SU-DHL-6 (cell line): Measurements from ENCODE around the gene FNTB.

Experiments used
- EZH2phosphoT487 ChIP-seq: fragments of 200-600 bp; sonication (generic), shearing (Covaris generic); conservative IDR thresholded peaks from 2 replicates; pipeline ENCODE4 v1.6.1; 2018; ENCODE audit warnings: mild to moderate bottlenecking, antibody characterized with exemption, low read length, moderate library complexity, mixed read lengths
- TF ChIP-seq, protein P1 (sequence below): fragments of 200-600 bp; sonication (generic); IDR thresholded peaks from one replicate; pipeline ENCODE4 v1.5.1; 2017; ENCODE audit warnings: antibody characterized with exemption, mild to moderate bottlenecking, low read length, moderate library complexity; ENCODE audit not compliant: insufficient read depth, poor library complexity, severe bottlenecking

DNA sequence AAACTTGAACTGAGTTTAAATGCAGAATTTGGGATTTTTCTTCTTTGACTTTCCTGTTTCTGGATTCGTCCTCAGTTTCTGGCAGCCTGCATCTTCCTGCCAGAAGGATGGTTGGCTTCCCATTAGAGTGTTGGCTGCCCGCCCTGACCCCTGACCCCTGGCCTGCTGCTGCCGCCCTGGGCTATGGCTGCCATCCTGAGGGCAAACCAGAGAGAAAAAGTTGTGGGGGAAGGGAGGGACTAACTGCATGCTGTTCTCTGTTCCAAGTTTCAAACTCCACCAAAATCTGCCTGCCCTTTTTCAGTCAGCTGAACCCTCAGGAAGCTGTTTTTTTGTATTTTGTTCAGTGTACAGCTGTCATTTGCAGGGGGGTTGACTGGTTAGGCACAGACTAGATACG is 48.4 kb downstream of the FNTB start:
- TF ChIP-seq, protein P1, sequence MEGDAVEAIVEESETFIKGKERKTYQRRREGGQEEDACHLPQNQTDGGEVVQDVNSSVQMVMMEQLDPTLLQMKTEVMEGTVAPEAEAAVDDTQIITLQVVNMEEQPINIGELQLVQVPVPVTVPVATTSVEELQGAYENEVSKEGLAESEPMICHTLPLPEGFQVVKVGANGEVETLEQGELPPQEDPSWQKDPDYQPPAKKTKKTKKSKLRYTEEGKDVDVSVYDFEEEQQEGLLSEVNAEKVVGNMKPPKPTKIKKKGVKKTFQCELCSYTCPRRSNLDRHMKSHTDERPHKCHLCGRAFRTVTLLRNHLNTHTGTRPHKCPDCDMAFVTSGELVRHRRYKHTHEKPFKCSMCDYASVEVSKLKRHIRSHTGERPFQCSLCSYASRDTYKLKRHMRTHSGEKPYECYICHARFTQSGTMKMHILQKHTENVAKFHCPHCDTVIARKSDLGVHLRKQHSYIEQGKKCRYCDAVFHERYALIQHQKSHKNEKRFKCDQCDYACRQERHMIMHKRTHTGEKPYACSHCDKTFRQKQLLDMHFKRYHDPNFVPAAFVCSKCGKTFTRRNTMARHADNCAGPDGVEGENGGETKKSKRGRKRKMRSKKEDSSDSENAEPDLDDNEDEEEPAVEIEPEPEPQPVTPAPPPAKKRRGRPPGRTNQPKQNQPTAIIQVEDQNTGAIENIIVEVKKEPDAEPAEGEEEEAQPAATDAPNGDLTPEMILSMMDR: no peak
- no peak for TF ChIP-seq EZH2phosphoT487
